Heart left ventricle (tissue), 16 donors: ENCODE results near the gene GRB2. TPM values are rescaled to one million over a fixed set of nuclear protein-coding genes. Genes with fewer than 3 reads are reported as not detected.
A peak's percentile ranks its signal among the peaks of the same experiment; 100 is the strongest.
"Not testable (repeated sequence)": the region's sequence is repeated elsewhere in the genome, so short reads cannot be mapped to it uniquely, and the experiment has no call there.

Source experiments
- ATAC-seq, 4 donors: fragments of 200-7000 bp; cut with Tn5 transposase; one replicate each; pipeline ENCODE4 v1.9.1; 2020 to 2022; ENCODE audit warnings: moderate library complexity in 4 of 4, mild to moderate bottlenecking in 3 of 4, moderate number of reproducible peaks in 1 of 4
- DNase-seq, 5 donors: peaks; one replicate each; pipeline ENCODE4 v3.0.0-alpha.2; 2020
- H3K27ac ChIP-seq, 12 donors: fragments of 200-600 bp; sonication (generic) in 4 of 12; one replicate each; pipeline versions ENCODE4 v1.5.0 to v1.8.0; 2016 to 2022; ENCODE audit warnings: mild to moderate bottlenecking in 2 of 12
- H3K27me3 ChIP-seq, 9 donors: fragments of 200-600 bp; sonication (generic) in 2 of 9; one replicate each; pipeline versions ENCODE4 v1.5.1 to v1.8.0; 2016 to 2022; ENCODE audit warnings: mild to moderate bottlenecking in 3 of 9
- H3K36me3 ChIP-seq, 9 donors: fragments of 200-600 bp; sonication (generic) in 2 of 9; one replicate each; pipeline versions ENCODE4 v1.5.0 to v1.8.0; 2018 to 2022; ENCODE audit warnings: mild to moderate bottlenecking in 2 of 9
- H3K4me1 ChIP-seq, 12 donors: fragments of 200-600 bp; sonication (generic) in 4 of 12; one replicate each; pipeline versions ENCODE4 v1.5.0 to v1.8.0; 2016 to 2022; ENCODE audit warnings: mild to moderate bottlenecking in 3 of 12
- H3K4me3 ChIP-seq, 12 donors: fragments of 200-600 bp; sonication (generic) in 4 of 12; one replicate each; pipeline versions ENCODE4 v1.5.0 to v1.8.0; 2017 to 2022; ENCODE audit warnings: mild to moderate bottlenecking in 9 of 12, moderate library complexity in 4 of 12
- H3K9me3 ChIP-seq, 12 donors: fragments of 200-600 bp; sonication (generic) in 4 of 12; one replicate each; pipeline versions ENCODE4 v1.5.0 to v1.8.0; 2016 to 2022; ENCODE audit warnings: mild to moderate bottlenecking in 1 of 12
- POLR2A ChIP-seq, 2 donors: fragments of 450-650 bp; IDR thresholded peaks; one replicate each; pipeline ENCODE4 v1.6.1; 2017; ENCODE audit warnings: antibody characterized with exemption in 2 of 2, mild to moderate bottlenecking in 2 of 2, moderate library complexity in 2 of 2
- WGBS, 4 donors: extraction: QIAGEN DNeasy Blood & Tissue Kit in 2 of 4; methylation state at CpG; one replicate each; pipeline versions ENCODE4 v1.1.5 to v1.1.7; 2013 to 2018; 5-methylcytosine and 5-hydroxymethylcytosine counted together
- intact Hi-C, 10 donors: fragments of 100-400 bp; cut with DNase I; formaldehyde crosslinking; loops; one replicate each; pipeline versions ENCODE4 v1.11.1 to v1.14.2; 2022
- polyA plus RNA-seq, 2 donors: library from polyadenylated mRNA; stranded (reverse); fragments of 200-250 nt; gene quantifications; one replicate each; pipeline ENCODE4 v1.2.3, GENCODE V29; 2013
- total RNA-seq, 9 donors: library from RNA; depleted of rRNA in 2 of 9; stranded (reverse); fragments of >200 nt in 2 of 9; fragmentation: NEBNext Ultra II Directional in 3 of 9; extraction: Animal tissue kit (Norgen Biotek cat#: 25700) in 3 of 9; gene quantifications; one replicate each; pipeline versions ENCODE4 v1.1.0 to v1.2.4, GENCODE V29; 2016 to 2023
- TF ChIP-seq, protein P1 (sequence below), 12 donors: fragments of 200-600 bp; sonication (generic) in 4 of 12; IDR thresholded peaks; one replicate each; pipeline versions ENCODE4 v1.5.0 to v1.8.0; 2018 to 2022; ENCODE audit warnings: antibody characterized with exemption in 12 of 12, mild to moderate bottlenecking in 5 of 12
- donor health status: ischemic (EF 13 %, LVEDD 7.1; RV severe dilation, severe dysfunction).
- donor health status: healthy with polysubstance abuse.
- donor health status: DM: no; HTN: yes; CAD: no.
- donor health status: DM: no; HTN: no; CAD: no.
- donor health status: ischemic (EF 25% LVEDD 6.9; RV normal size, moderate dysfunction).
- donor health status: ischemic (EF 25% LVEDD 5.7; RV mildly dilated, moderate dysfunction).
- donor health status: healthy.
- donor health status: DM: yes; HTN: yes; CAD: no.
- donor health status: ischemic (EF 35%, LVEDD 5.7; RV mildly dilated, moderate dysfunction).
- donor health status: nonischemic (EF 11% LVEDD 7.7; RV severe dilation, severe dysfunction).
- donor health status: DM: yes; HTN: yes; CAD: no.
- donor health status: PGD.
- donor health status: ischemic (EF 29% LVEDD 5.4; RV normal size, mild dysfunction).
- donor health status: nonischemic (EF 23%, LVEDD 6.1; RV moderate dilation, normal function).

GRB2 gene
- total and polyA plus RNA-seq, 11 donors: 24.5 to 145 (median 67.7) TPM

GRCh38 chr17:75373280-75373679 lies 32.2 kb downstream of the GRB2 start:
- no peak for TF ChIP-seq POLR2A (IDR thresholded peaks at IDR 0.05)
- TF ChIP-seq, protein P1, sequence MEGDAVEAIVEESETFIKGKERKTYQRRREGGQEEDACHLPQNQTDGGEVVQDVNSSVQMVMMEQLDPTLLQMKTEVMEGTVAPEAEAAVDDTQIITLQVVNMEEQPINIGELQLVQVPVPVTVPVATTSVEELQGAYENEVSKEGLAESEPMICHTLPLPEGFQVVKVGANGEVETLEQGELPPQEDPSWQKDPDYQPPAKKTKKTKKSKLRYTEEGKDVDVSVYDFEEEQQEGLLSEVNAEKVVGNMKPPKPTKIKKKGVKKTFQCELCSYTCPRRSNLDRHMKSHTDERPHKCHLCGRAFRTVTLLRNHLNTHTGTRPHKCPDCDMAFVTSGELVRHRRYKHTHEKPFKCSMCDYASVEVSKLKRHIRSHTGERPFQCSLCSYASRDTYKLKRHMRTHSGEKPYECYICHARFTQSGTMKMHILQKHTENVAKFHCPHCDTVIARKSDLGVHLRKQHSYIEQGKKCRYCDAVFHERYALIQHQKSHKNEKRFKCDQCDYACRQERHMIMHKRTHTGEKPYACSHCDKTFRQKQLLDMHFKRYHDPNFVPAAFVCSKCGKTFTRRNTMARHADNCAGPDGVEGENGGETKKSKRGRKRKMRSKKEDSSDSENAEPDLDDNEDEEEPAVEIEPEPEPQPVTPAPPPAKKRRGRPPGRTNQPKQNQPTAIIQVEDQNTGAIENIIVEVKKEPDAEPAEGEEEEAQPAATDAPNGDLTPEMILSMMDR (IDR thresholded peaks at IDR 0.05): no peak
- H3K9me3 ChIP-seq: no peaks in the 10 kb centered on the region
- no peaks in the 10 kb centered on the region for H3K27me3 ChIP-seq
- no peak overlapping the region for H3K4me3 ChIP-seq
- DNase-seq (no peak), ATAC-seq (peak; percentile 43 to 83 (median 62))
- intact Hi-C loops: no loop called here
- peaks cover 3 to 54% (median 27%) of the 10 kb centered on the region in 12 donors for H3K4me1 ChIP-seq
- WGBS, 4 donors: 36 to 53% (median 44%) methylated on average over 4 of the region's 4 CpGs
- H3K27ac ChIP-seq: no peak overlapping the region
- H3K36me3 ChIP-seq: peaks cover 0 to 29% (median 12%) of the 10 kb centered on the region in 9 donors

- Histone ChIP-seq H3K27me3 (no peaks in the 10 kb centered on the region), H3K4me1 (peaks cover 3 to 63% (median 28%) of the 10 kb centered on the region in 12 donors), H3K9me3 (no peaks in the 10 kb centered on the region), H3K36me3 (peaks cover 0 to 26% (median 12%) of the 10 kb centered on the region in 9 donors), H3K27ac (peak overlapping the region in 1 of 12 donors; percentile 35), H3K4me3 (no peak overlapping the region)
- DNase-seq (no peak), ATAC-seq (no peak)
- intact Hi-C loops: no loop called here
- no peak for TF ChIP-seq POLR2A (IDR thresholded peaks at IDR 0.05)
- TF ChIP-seq, protein P1 (IDR thresholded peaks at IDR 0.05): no peak
- 90 to 92% (median 92%) methylated on average over 5 of the region's 5 CpGs for WGBS, 4 donors
These were observed 33.5 kb downstream of the GRB2 start for GRCh38 chr17:75371981-75372380.

- no peak for TF ChIP-seq POLR2A (IDR thresholded peaks at IDR 0.05)
- H3K27ac ChIP-seq: no peak overlapping the region
- DNase-seq: no peak
- peaks cover 4 to 69% (median 30%) of the 10 kb centered on the region in 12 donors for H3K4me1 ChIP-seq
- 83 to 92% (median 86%) methylated on average over 6 of the region's 6 CpGs for WGBS, 4 donors
- intact Hi-C loops: no loop called here
- H3K36me3 ChIP-seq: peaks cover 0 to 21% (median 10%) of the 10 kb centered on the region in 9 donors
- ATAC-seq: peak in 3 of 4 donors; percentile 10 to 52 (median 29)
- no peaks in the 10 kb centered on the region for H3K9me3 ChIP-seq
- no peaks in the 10 kb centered on the region for H3K27me3 ChIP-seq
- no peak overlapping the region for H3K4me3 ChIP-seq
These were observed 34.1 kb downstream of the GRB2 start for GRCh38 chr17:75371339-75371738.

- DNase-seq (peak in 4 of 5 donors; percentile 43 to 64 (median 50)), ATAC-seq (peak; percentile 81 to 91 (median 86))
- Histone ChIP-seq H3K36me3 (peaks cover 0 to 12% (median 6%) of the 10 kb centered on the region in 9 donors), H3K27me3 (no peaks in the 10 kb centered on the region), H3K27ac (peak overlapping the region in 5 of 12 donors; percentile 46 to 70 (median 60)), H3K9me3 (no peaks in the 10 kb centered on the region), H3K4me3 (no peak overlapping the region), H3K4me1 (peaks cover 4 to 79% (median 39%) of the 10 kb centered on the region in 12 donors)
- WGBS, 4 donors: 50 to 51% (median 50%) methylated on average over 8 of the region's 8 CpGs
- TF ChIP-seq POLR2A (IDR thresholded peaks at IDR 0.05): no peak
- TF ChIP-seq, protein P1 (IDR thresholded peaks at IDR 0.05): no peak
- intact Hi-C loops: no loop called here
These were observed 35.1 kb downstream of the GRB2 start for GRCh38 chr17:75370286-75370915.

DNA sequence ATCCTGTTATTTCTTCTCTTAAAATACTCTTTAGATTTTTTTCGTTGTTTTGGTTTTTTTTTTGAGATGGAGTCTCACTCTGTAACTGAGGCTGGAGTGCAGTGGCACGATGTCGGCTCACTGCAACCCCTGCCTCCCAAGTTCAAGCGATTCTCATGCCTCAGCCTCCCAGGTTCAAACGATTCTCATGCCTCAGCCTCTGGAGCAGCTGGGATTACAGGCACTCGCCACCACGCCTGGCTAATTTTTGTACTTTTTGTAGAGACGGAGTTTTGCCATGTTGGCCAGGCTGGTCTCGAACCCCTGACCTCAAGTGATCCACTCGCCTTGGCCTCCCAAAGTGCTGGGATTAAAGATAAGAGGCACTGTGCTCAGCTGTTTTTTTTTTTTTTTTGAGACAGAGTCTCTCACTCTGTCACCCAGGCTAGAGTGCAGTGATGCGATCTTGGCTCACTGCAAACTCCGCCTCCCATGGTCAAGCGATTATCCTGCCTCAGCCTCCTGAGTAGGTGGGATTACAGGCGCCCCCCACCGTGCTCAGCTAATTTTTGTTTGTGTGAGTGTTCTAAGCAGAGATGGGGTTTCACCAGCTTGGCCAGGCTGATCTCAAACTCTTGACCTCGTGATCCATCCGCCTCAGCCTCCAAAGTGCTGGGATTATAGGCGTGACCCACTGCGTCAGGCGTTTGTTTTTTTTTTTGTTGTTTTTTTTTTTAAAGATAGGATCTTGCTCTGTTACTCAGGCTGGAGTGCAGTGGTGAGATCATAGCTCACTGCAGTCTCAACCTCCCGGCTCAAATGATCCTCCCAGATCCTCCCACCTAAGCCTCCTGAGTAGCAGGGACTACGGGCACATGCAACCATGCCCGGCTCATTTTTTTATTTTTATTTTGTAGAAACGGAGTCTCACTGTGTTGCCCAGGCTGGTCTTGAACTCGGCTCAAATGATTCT lies 37.4 kb downstream of the GRB2 start:
- peaks cover 5 to 88% (median 41%) of the 10 kb centered on the region in 12 donors for H3K4me1 ChIP-seq
- H3K9me3 ChIP-seq, ATAC-seq, H3K27ac ChIP-seq, intact Hi-C loops, H3K4me3 ChIP-seq, H3K27me3 ChIP-seq, H3K36me3 ChIP-seq, DNase-seq: not testable (repeated sequence)
- 84 to 89% (median 87%) methylated on average over 25 of the region's 25 CpGs for WGBS, 4 donors
